Measurements from ENCODE around the gene HTRA1. TPM values are rescaled to one million over a fixed set of nuclear protein-coding genes. Genes with fewer than 3 reads are reported as not detected.

The HTRA1 gene
- total and polyA plus RNA-seq, 2 donors from 2014 or later, result 86.0 to 345 TPM

GRCh38 chr10:122458693-122459092 is 2.7 kb upstream of the HTRA1 start:
- Histone ChIP-seq H3K36me3 (ENCODE audit: control insufficient read depth in 2 of 3, insufficient read depth in 3 of 3, low read length in 3 of 3) (no peaks in the 10 kb centered on the region), H3K9me3 (ENCODE audit: control insufficient read depth in 2 of 3, insufficient read depth in 1 of 3, low read length in 3 of 3) (no peaks in the 10 kb centered on the region), H3K27me3 (ENCODE audit: control insufficient read depth, insufficient read depth, low read length) (peaks cover 2% of the 10 kb centered on the region), H3K9ac (ENCODE audit: low read length in 3 of 3) (no peak overlapping the region), H3K27ac (ENCODE audit: low read depth in 2 of 2, low read length in 2 of 2) (no peak overlapping the region), H3K4me3 (ENCODE audit: low read length in 3 of 3) (no peak overlapping the region), H3K4me1 (ENCODE audit: control insufficient read depth in 2 of 3, insufficient read depth in 2 of 3, low read depth in 1 of 3, low read length in 3 of 3) (peaks cover 0 to 14% (median 0%) of the 10 kb centered on the region in 3 donors)
- FAIRE-seq, result no peak
- intact Hi-C loops (cut with DNase I), result no loop called here
- TF ChIP-seq CTCF (IDR thresholded peaks at IDR 0.05; ENCODE audit: borderline replicate concordance, extremely low read depth, insufficient read depth), result no peak
- no peak for DNase-seq

- Histone ChIP-seq H3K4me3 (ENCODE audit: low read length in 3 of 3) (no peak overlapping the region), H3K27me3 (ENCODE audit: control insufficient read depth, insufficient read depth, low read length) (peaks cover 2% of the 10 kb centered on the region), H3K9me3 (ENCODE audit: control insufficient read depth in 2 of 3, insufficient read depth in 1 of 3, low read length in 3 of 3) (no peaks in the 10 kb centered on the region), H3K9ac (ENCODE audit: low read length in 3 of 3) (no peak overlapping the region), H3K36me3 (ENCODE audit: control insufficient read depth in 2 of 3, insufficient read depth in 3 of 3, low read length in 3 of 3) (no peaks in the 10 kb centered on the region), H3K4me1 (ENCODE audit: control insufficient read depth in 2 of 3, insufficient read depth in 2 of 3, low read depth in 1 of 3, low read length in 3 of 3) (peaks cover 0 to 14% (median 0%) of the 10 kb centered on the region in 3 donors), H3K27ac (ENCODE audit: low read depth in 2 of 2, low read length in 2 of 2) (no peak overlapping the region)
- intact Hi-C loops (cut with DNase I), result no loop called here
- TF ChIP-seq CTCF (IDR thresholded peaks at IDR 0.05; ENCODE audit: borderline replicate concordance, extremely low read depth, insufficient read depth), result no peak
- DNase-seq, result no peak
- FAIRE-seq, result no peak
Observed at GRCh38 chr10:122459561-122460273, 1.6 kb upstream of the HTRA1 start.

- DNase-seq (peak in 2 of 5 donors; percentile 25 to 27), FAIRE-seq (no peak)
- peaks cover 2% of the 10 kb centered on the region for H3K27me3 ChIP-seq (ENCODE audit: control insufficient read depth, insufficient read depth, low read length)
- H3K9me3 ChIP-seq (ENCODE audit: control insufficient read depth in 2 of 3, insufficient read depth in 1 of 3, low read length in 3 of 3), result no peaks in the 10 kb centered on the region
- TF ChIP-seq CTCF (IDR thresholded peaks at IDR 0.05; ENCODE audit: borderline replicate concordance, extremely low read depth, insufficient read depth), result no peak
- peaks cover 0 to 14% (median 0%) of the 10 kb centered on the region in 3 donors for H3K4me1 ChIP-seq (ENCODE audit: control insufficient read depth in 2 of 3, insufficient read depth in 2 of 3, low read depth in 1 of 3, low read length in 3 of 3)
- H3K4me3 ChIP-seq (ENCODE audit: low read length in 3 of 3), result peak overlapping the region in 2 of 3 donors; percentile 38 to 59
- H3K9ac ChIP-seq (ENCODE audit: low read length in 3 of 3), result peak overlapping the region in 1 of 3 donors; percentile 58
- no peaks in the 10 kb centered on the region for H3K36me3 ChIP-seq (ENCODE audit: control insufficient read depth in 2 of 3, insufficient read depth in 3 of 3, low read length in 3 of 3)
- intact Hi-C loops (cut with DNase I), result no loop called here
- no peak overlapping the region for H3K27ac ChIP-seq (ENCODE audit: low read depth in 2 of 2, low read length in 2 of 2)
Observed at GRCh38 chr10:122460891-122461293, 461 bp upstream of the HTRA1 start.

Data from kidney (tissue), 14 donors.